HepG2 (cell line): ENCODE data around the gene CTNND1. TPM values are rescaled to one million over a fixed set of nuclear protein-coding genes. Genes with fewer than 3 reads are reported as not detected.

ENCODE experiments used
- BHLHE40 ChIP-seq: IDR thresholded peaks from 2 replicates; pipeline ENCODE4 v1.6.1; 2011; ENCODE audit warnings: low read length, improper control_type of control experiment
- BORCS8-MEF2B ChIP-seq: sonication (generic); formaldehyde crosslinking; IDR thresholded peaks from 2 replicates; pipeline ENCODE4 v1.8.0; 2022; ENCODE audit warnings: mild to moderate bottlenecking, missing genetic modification reagents
- CBX1 ChIP-seq: IDR thresholded peaks from one replicate; pipeline ENCODE4 v1.6.1; 2016; ENCODE audit warnings: antibody characterized with exemption, low read depth
- GPBP1L1 ChIP-seq: sonication (generic); formaldehyde crosslinking; IDR thresholded peaks from 2 replicates; pipeline ENCODE4 v1.5.0; 2020; ENCODE audit warnings: mild to moderate bottlenecking, missing genetic modification reagents
- HOXA5 ChIP-seq: sonication (generic); formaldehyde crosslinking; IDR thresholded peaks from 2 replicates; pipeline ENCODE4 v1.4.0; 2020; ENCODE audit warnings: missing genetic modification reagents
- KMT2A ChIP-seq: sonication (generic); formaldehyde crosslinking; IDR thresholded peaks from 2 replicates; pipeline ENCODE4 v1.4.0; 2020; ENCODE audit warnings: missing genetic modification reagents
- NR2C2 ChIP-seq: sonication (generic); formaldehyde crosslinking; IDR thresholded peaks from 2 replicates; pipeline ENCODE4 v1.4.0; 2020; ENCODE audit warnings: missing genetic modification reagents, mild to moderate bottlenecking, moderate library complexity, borderline replicate concordance
- SMAD9 ChIP-seq: sonication (generic); formaldehyde crosslinking; IDR thresholded peaks from 2 replicates; pipeline ENCODE4 v1.5.1; 2020; ENCODE audit warnings: mild to moderate bottlenecking, missing genetic modification reagents
- SP140L ChIP-seq: sonication (generic); formaldehyde crosslinking; IDR thresholded peaks from 2 replicates; pipeline ENCODE4 v1.4.0; 2020; ENCODE audit warnings: missing genetic modification reagents, borderline replicate concordance
- SRY ChIP-seq: sonication (generic); formaldehyde crosslinking; IDR thresholded peaks from 2 replicates; pipeline ENCODE4 v1.8.0; 2022; ENCODE audit warnings: mild to moderate bottlenecking, missing genetic modification reagents
- THAP11 ChIP-seq: IDR thresholded peaks from 2 replicates; pipeline ENCODE4 v1.6.1; 2016; ENCODE audit warnings: missing biosample characterization, missing genetic modification reagents
- YEATS4 ChIP-seq: sonication (generic); formaldehyde crosslinking; IDR thresholded peaks from 2 replicates; pipeline ENCODE4 v1.4.0; 2020; ENCODE audit warnings: missing genetic modification reagents, borderline replicate concordance
- ZFP90 ChIP-seq: sonication (generic); formaldehyde crosslinking; IDR thresholded peaks from 2 replicates; pipeline ENCODE4 v1.8.0; 2022; ENCODE audit warnings: missing genetic modification reagents, mild to moderate bottlenecking, inconsistent platforms, borderline replicate concordance
- ZNF652 ChIP-seq: IDR thresholded peaks from 2 replicates; pipeline ENCODE4 v1.6.1; 2016; ENCODE audit warnings: low read depth, borderline replicate concordance
- ZNF800 ChIP-seq: sonication (generic); formaldehyde crosslinking; IDR thresholded peaks from 2 replicates; pipeline ENCODE4 v1.4.0; 2020; ENCODE audit warnings: missing genetic modification reagents
- ZXDC ChIP-seq: sonication (generic); formaldehyde crosslinking; IDR thresholded peaks from 2 replicates; pipeline ENCODE4 v1.5.0; 2020; ENCODE audit warnings: mild to moderate bottlenecking, missing genetic modification reagents
- polyA plus RNA-seq, 8 experiments: library from polyadenylated mRNA; depleted of rRNA in 3 of 8; stranded (reverse) in 7 of 8; unstranded in 1 of 8; fragments of >200 nt; fragmentation: Illumina TruSeq in 4 of 8; extraction: Trizol in 4 of 8; gene quantifications; 2 replicates each; pipeline versions ENCODE4 v1.2.1 to v1.2.3, GENCODE V29; 2011 to 2016; ENCODE audit warnings: low read depth in 4 of 8, missing spikeins in 1 of 8, mixed read lengths in 1 of 8; ENCODE audit not compliant: insufficient read depth in 1 of 8
- total RNA-seq, 5 experiments: library from RNA; depleted of rRNA; stranded (reverse); fragments of >200 nt; fragmentation: Illumina TruSeq; extraction: Trizol; gene quantifications; 2 replicates each; pipeline ENCODE4 v1.2.3, GENCODE V29; 2016; ENCODE audit warnings: low read depth in 1 of 5
- TF ChIP-seq, protein P1 (sequence below): sonication (generic); formaldehyde crosslinking; IDR thresholded peaks from 2 replicates; pipeline ENCODE4 v1.8.1; 2023; ENCODE audit warnings: mild to moderate bottlenecking, inconsistent platforms, moderate library complexity, missing genetic modification reagents, borderline replicate concordance
- TF ChIP-seq, protein P2 (sequence below): sonication (generic); formaldehyde crosslinking; IDR thresholded peaks from 2 replicates; pipeline ENCODE4 v1.4.0; 2020; ENCODE audit warnings: missing genetic modification reagents
- TF ChIP-seq, protein P3 (sequence below): IDR thresholded peaks from 2 replicates; pipeline ENCODE4 v1.6.1; 2016; ENCODE audit warnings: mild to moderate bottlenecking, missing biosample characterization, missing genetic modification reagents

Gene CTNND1
- total and polyA plus RNA-seq, 2 of the 13 experiments (the other 11 are each of a cell fraction or from before 2014, with no cell fraction given): 117 to 128 TPM

GRCh38 chr11:57712256-57713150 lies 49.1 kb upstream of the CTNND1 start, which contains the start of gene TMX2 (continued):
- TF ChIP-seq ZXDC (no peak), ZNF800 (no peak), CBX1 (no peak), SP140L (CRISPR knock-in tag) (no peak), SRY (CRISPR knock-in tag) (no peak), GPBP1L1 (CRISPR knock-in tag) (no peak), YEATS4 (CRISPR knock-in tag) (peak; percentile 90), ZFP90 (CRISPR knock-in tag) (peak; percentile 89; the same call in 1 of the 2 replicates), SMAD9 (CRISPR knock-in tag) (no peak), THAP11 (peak; percentile 94), BORCS8-MEF2B (peak; percentile 89), HOXA5 (no peak), KMT2A (CRISPR knock-in tag) (peak; percentile 77), NR2C2 (peak; percentile 99), ZNF652 (CRISPR knock-in tag) (no peak), BHLHE40 (no peak)
- TF ChIP-seq, protein P1, sequence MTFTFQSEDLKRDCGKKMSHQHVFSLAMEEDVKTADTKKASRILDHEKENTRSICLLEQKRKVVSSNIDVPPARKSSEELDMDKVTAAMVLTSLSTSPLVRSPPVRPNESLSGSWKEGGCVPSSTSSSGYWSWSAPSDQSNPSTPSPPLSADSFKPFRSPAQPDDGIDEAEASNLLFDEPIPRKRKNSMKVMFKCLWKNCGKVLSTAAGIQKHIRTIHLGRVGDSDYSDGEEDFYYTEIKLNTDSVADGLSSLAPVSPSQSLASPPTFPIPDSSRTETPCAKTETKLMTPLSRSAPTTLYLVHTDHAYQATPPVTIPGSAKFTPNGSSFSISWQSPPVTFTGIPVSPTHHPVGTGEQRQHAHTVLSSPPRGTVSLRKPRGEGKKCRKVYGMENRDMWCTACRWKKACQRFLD: no peak; the same call in 1 of the 2 replicates
- TF ChIP-seq, protein P2, sequence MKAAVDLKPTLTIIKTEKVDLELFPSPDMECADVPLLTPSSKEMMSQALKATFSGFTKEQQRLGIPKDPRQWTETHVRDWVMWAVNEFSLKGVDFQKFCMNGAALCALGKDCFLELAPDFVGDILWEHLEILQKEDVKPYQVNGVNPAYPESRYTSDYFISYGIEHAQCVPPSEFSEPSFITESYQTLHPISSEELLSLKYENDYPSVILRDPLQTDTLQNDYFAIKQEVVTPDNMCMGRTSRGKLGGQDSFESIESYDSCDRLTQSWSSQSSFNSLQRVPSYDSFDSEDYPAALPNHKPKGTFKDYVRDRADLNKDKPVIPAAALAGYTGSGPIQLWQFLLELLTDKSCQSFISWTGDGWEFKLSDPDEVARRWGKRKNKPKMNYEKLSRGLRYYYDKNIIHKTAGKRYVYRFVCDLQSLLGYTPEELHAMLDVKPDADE (CRISPR knock-in tag): no peak
- TF ChIP-seq, protein P3, sequence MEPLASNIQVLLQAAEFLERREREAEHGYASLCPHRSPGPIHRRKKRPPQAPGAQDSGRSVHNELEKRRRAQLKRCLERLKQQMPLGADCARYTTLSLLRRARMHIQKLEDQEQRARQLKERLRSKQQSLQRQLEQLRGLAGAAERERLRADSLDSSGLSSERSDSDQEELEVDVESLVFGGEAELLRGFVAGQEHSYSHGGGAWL (CRISPR knock-in tag): no peak
